GM12878 (cell line): ENCODE results near the gene PREX1. TPM values are rescaled to one million over a fixed set of nuclear protein-coding genes. Genes with fewer than 3 reads are reported as not detected.

ENCODE experiments used
- ATAC-seq: fragments of 200-7000 bp; cut with Tn5 transposase; 3 replicates; pipeline ENCODE4 v1.9.1; 2020; ENCODE audit warnings: mild to moderate bottlenecking, moderate library complexity
- BruUV-seq: library from RNA; stranded (reverse); fragments of 400-500 nt; replicated peaks from 2 replicates; lab custom pipeline; 2021; lab: Mats Ljungman, UMichigan
- CTCF ChIA-PET: fragments of 300-600 bp; sonication (Branson Sonifier 250); formaldehyde crosslinking; extraction: SDS; loops from one replicate; lab custom pipeline; 2021; ENCODE audit warnings: inconsistent platforms; lab: Yijun Ruan, JAX
- POLR2A ChIA-PET: fragments of 350-600 bp; formaldehyde crosslinking; extraction: SDS; loops from one replicate; lab custom pipeline; 2021; ENCODE audit warnings: inconsistent platforms; lab: Charles Lee
- RAD21 ChIA-PET: fragments of 300-600 bp; sonication (Branson Sonifier 250); formaldehyde crosslinking; loops from one replicate; lab custom pipeline; 2023; ENCODE audit warnings: antibody characterized with exemption; ENCODE audit not compliant: unreplicated experiment; lab: Charles Lee
- SMC1A ChIA-PET: fragments of 300-600 bp; sonication (Branson Sonifier 250); formaldehyde crosslinking; loops from one replicate; lab custom pipeline; 2023; ENCODE audit not compliant: unreplicated experiment, uncharacterized antibody; lab: Charles Lee
- DNase-seq: peaks from one replicate; pipeline ENCODE4 v3.0.0-alpha.2; 2011; ENCODE audit warnings: low read depth, low spot score
- FAIRE-seq: peaks from 3 replicates; lab custom pipeline; 2011; peaks lifted over from hg19 to GRCh38; lab: Jason Lieb, UNC
- H2AFZ ChIP-seq: 2 replicates; pipeline ENCODE4 v1.6.0; 2011; ENCODE audit warnings: low read depth, low read length, control low read depth; ENCODE audit not compliant: control insufficient read depth
- H3K27ac ChIP-seq: 2 replicates; pipeline ENCODE4 v1.5.1; 2011; ENCODE audit warnings: control low read depth; ENCODE audit not compliant: control insufficient read depth, insufficient read depth
- H3K27me3 ChIP-seq, 2 experiments: replicated peaks in 1 of 2; 2 replicates each; pipeline versions ENCODE4 v1.6.0 to v1.6.1; 2011; ENCODE audit warnings: low read length in 1 of 2; ENCODE audit not compliant: control insufficient read depth in 2 of 2, insufficient read depth in 2 of 2
- H3K36me3 ChIP-seq, 2 experiments: 2 replicates each; pipeline ENCODE4 v1.5.1; 2011; ENCODE audit warnings: low read length in 1 of 2; ENCODE audit not compliant: control insufficient read depth in 2 of 2, insufficient read depth in 2 of 2
- H3K4me1 ChIP-seq: 2 replicates; pipeline ENCODE4 v1.6.1; 2011; ENCODE audit warnings: mild to moderate bottlenecking, low read length, moderate library complexity, mixed read lengths; ENCODE audit not compliant: control insufficient read depth, insufficient read depth
- H3K4me2 ChIP-seq: 2 replicates; pipeline ENCODE4 v1.6.0; 2011; ENCODE audit warnings: control low read depth; ENCODE audit not compliant: control insufficient read depth, insufficient read depth
- H3K4me3 ChIP-seq: fragments of 200-600 bp; sonication (generic); 2 replicates; pipeline ENCODE4 v1.5.1; 2016
- H3K79me2 ChIP-seq: 2 replicates; pipeline ENCODE4 v1.6.0; 2011; ENCODE audit warnings: low read length; ENCODE audit not compliant: control insufficient read depth, insufficient read depth
- H3K9ac ChIP-seq: 2 replicates; pipeline ENCODE4 v1.8.0; 2011; ENCODE audit warnings: low read length, control low read depth, mixed read lengths; ENCODE audit not compliant: control insufficient read depth, insufficient read depth
- H3K9me3 ChIP-seq: replicated peaks from 3 replicates; pipeline ENCODE4 v1.5.1; 2011; ENCODE audit warnings: mild to moderate bottlenecking, low read length; ENCODE audit not compliant: control insufficient read depth, insufficient read depth
- H4K20me1 ChIP-seq: 2 replicates; pipeline ENCODE4 v1.6.0; 2011; ENCODE audit not compliant: control insufficient read depth, insufficient read depth
- CBX3 ChIP-seq: fragments of 200-600 bp; sonication (generic); IDR thresholded peaks from 2 replicates; pipeline ENCODE4 v1.6.1; 2016; ENCODE audit warnings: low read depth, borderline replicate concordance
- CBX5 ChIP-seq: sonication (generic); IDR thresholded peaks from 2 replicates; pipeline ENCODE4 v1.6.1; 2016; ENCODE audit warnings: low read depth, moderate library complexity, mild to moderate bottlenecking, inconsistent platforms
- E2F4 ChIP-seq: IDR thresholded peaks from 2 replicates; pipeline ENCODE4 v1.6.1; 2012; ENCODE audit warnings: low read depth, low read length, improper control_type of control experiment
- HDAC2 ChIP-seq: fragments of 200-600 bp; sonication (generic); IDR thresholded peaks from 2 replicates; pipeline ENCODE4 v1.6.1; 2017
- IKZF1 ChIP-seq: fragments of 450-650 bp; conservative IDR thresholded peaks from 2 replicates; pipeline ENCODE4 v1.6.1; 2017; ENCODE audit warnings: antibody characterized with exemption, mild to moderate bottlenecking
- PRDM15 ChIP-seq: fragments of 450-650 bp; formaldehyde crosslinking; IDR thresholded peaks from 2 replicates; pipeline ENCODE4 v1.4.0; 2020; ENCODE audit warnings: mild to moderate bottlenecking, moderate library complexity
- TCF7 ChIP-seq: IDR thresholded peaks from 2 replicates; pipeline ENCODE4 v1.6.1; 2014; ENCODE audit warnings: antibody characterized with exemption, borderline replicate concordance
- ZBTB11 ChIP-seq: fragments of 450-650 bp; formaldehyde crosslinking; IDR thresholded peaks from 2 replicates; pipeline ENCODE4 v1.5.0; 2022; ENCODE audit warnings: mild to moderate bottlenecking, missing genetic modification characterization
- ZSCAN29 ChIP-seq: fragments of 450-650 bp; IDR thresholded peaks from 2 replicates; pipeline ENCODE4 v1.6.1; 2017; ENCODE audit warnings: mild to moderate bottlenecking, moderate library complexity
- WGBS: methylation state at CpG from one replicate; pipeline ENCODE4 v1.1.6; 2016; ENCODE audit warnings: low lambda C conversion rate; ENCODE audit not compliant: insufficient replicate concordance, insufficient coverage; ENCODE audit errors: missing lambda C conversion rate; 5-methylcytosine and 5-hydroxymethylcytosine counted together
- in situ Hi-C: fragments of 300-500 bp; cut with MboI; formaldehyde crosslinking; loops from 9 replicates; pipeline ENCODE4 v1.14.3; 2018; ENCODE audit warnings: mixed read lengths
- intact Hi-C: fragments of 100-400 bp; cut with micrococcal nuclease; formaldehyde crosslinking; loops from one replicate; pipeline ENCODE4 v1.14.2; 2022; ENCODE audit not compliant: unreplicated experiment
- polyA plus RNA-seq, 11 experiments: library from polyadenylated mRNA; depleted of rRNA in 4 of 11; unstranded in 6 of 11; stranded (reverse) in 5 of 11; fragments of >200 nt; fragmentation: Nextera tagmentation in 4 of 11; fragmentation: Illumina TruSeq in 1 of 11; extraction: Ambion mirVana in 4 of 11; extraction: Trizol in 1 of 11; gene quantifications; 1 replicate in 1 of 11; 2 replicates in 10 of 11; pipeline versions ENCODE4 v1.2.1 to v1.2.3, GENCODE V29; 2011 to 2016; ENCODE audit warnings: inconsistent platforms in 2 of 11, missing spikeins in 2 of 11, low read depth in 1 of 11
- total RNA-seq, 4 experiments: library from RNA; depleted of rRNA in 3 of 4; stranded (reverse); fragments of >200 nt in 3 of 4; fragmentation: Illumina TruSeq in 1 of 4; extraction: Trizol in 1 of 4; gene quantifications; 2 replicates each; pipeline versions ENCODE4 v1.2.1 to v1.2.3, GENCODE V29; 2013 to 2021

The PREX1 gene
- total and polyA plus RNA-seq, 10 of the 15 experiments (the other 5 are each of a cell fraction or from before 2014, with no cell fraction given): 2.6 to 114 (median 38.9) TPM

GRCh38 chr20:48813930-48814546 lies 13.8 kb downstream of the PREX1 start:
- in situ Hi-C loops (no loop called here), intact Hi-C loops (no loop called here)
- H3K9ac ChIP-seq: no peak overlapping the region
- H3K4me3 ChIP-seq: no peak overlapping the region
- no TSS peak for BruUV-seq
- no peaks in the 10 kb centered on the region for H3K27me3 ChIP-seq
- FAIRE-seq (no peak), DNase-seq (no peak)
- peaks cover 6 to 17% of the 10 kb centered on the region in 2 experiments for H3K36me3 ChIP-seq
- POLR2A ChIA-PET: interaction anchor here (1.2 kb wide), 1 partner anchor 12 kb away, joined by 3 read pairs; no protein-coding TSS in a partner anchor
- CTCF ChIA-PET: no interaction called here
- peaks cover 32% of the 10 kb centered on the region for H3K4me1 ChIP-seq
- peaks cover 1% of the 10 kb centered on the region; the same call in 2 of the 3 replicates for H3K9me3 ChIP-seq
- H3K27ac ChIP-seq: no peak overlapping the region
- no peak overlapping the region for H2AFZ ChIP-seq
- peaks cover 95% of the 10 kb centered on the region for H3K79me2 ChIP-seq
- SMC1A ChIA-PET: interaction anchor here (0.6 to 1.8 kb wide), 5 partner anchors 8 to 67 kb away, joined by 3 to 4 read pairs (median 3); no protein-coding TSS in a partner anchor
- no peak for TF ChIP-seq TCF7
- no peak for TF ChIP-seq CBX3
- no peak for TF ChIP-seq HDAC2
- TF ChIP-seq ZSCAN29: no peak
- TF ChIP-seq ZBTB11 (CRISPR knock-in tag): no peak
- no peak for TF ChIP-seq IKZF1
- TF ChIP-seq E2F4: no peak
- no peak for TF ChIP-seq CBX5
- no peak for TF ChIP-seq PRDM15
- TF ChIP-seq, all 136 proteins: peak for 0
- no peak for ATAC-seq
- RAD21 ChIA-PET: interaction anchor here (1.0 to 1.2 kb wide), 2 partner anchors 22 to 30 kb away, joined by 3 read pairs; no protein-coding TSS in a partner anchor
- 100% methylated on average over 5 of the region's 5 CpGs for WGBS
- H4K20me1 ChIP-seq: peaks cover 4% of the 10 kb centered on the region; the same call in 1 of the 2 replicates
- no peak overlapping the region for H3K4me2 ChIP-seq
